GM18868 (cell line): ENCODE measurements around the gene RERE.

ENCODE experiments used
- ATAC-seq: cut with Tn5 transposase; IDR thresholded peaks from one replicate; pipeline ENCODE4 v1.9.1; 2021; ENCODE audit warnings: mild to moderate bottlenecking, moderate library complexity; ENCODE audit not compliant: unreplicated experiment

The RERE gene

DNA sequence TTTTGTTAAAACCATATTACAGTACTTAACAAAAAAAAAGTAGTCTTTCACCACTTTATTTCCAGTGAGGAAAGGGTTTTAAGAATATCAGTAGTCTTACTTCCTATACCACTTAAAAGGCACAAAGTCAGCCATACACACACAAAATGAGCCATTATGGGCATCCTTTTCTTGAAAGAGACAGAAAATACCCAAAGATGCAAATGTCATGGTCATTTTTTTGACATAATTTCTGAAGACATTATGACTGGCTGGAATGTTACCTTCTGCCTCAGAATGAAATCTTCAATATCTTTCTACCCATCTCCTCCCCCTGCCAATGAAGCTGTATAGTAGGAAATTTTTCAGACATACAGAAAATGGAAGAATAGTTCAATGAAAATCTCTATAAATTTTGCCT is 261.9 kb downstream of the RERE start:
- no peak for ATAC-seq

DNA sequence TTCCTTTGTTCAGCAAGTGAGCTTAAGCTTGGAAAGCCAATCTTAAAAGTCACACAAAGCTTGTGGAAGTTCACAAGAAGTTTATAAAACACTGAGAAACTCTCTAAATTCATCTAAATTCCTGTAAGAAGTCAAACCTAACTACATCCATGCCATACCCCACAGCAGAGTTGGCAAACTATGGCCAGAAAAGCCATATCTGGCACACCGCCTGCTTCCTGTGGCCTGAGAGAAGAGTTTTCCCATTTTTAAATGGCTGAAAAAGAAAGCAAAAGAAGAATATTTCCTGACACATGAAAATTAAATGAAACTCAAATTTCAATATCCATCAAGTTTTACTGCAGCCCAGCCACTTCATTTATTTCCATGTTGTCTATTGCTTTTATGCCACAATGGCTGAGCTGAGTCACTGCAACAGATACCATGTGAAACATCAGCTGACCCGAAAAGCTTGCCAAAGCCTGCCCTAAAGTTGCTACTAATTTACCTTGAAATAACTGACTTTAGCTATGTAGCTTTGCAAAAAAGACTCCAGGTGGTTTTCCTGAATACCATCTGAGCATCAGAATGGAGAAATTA is 262.4 kb downstream of the RERE start:
- ATAC-seq: no peak

DNA sequence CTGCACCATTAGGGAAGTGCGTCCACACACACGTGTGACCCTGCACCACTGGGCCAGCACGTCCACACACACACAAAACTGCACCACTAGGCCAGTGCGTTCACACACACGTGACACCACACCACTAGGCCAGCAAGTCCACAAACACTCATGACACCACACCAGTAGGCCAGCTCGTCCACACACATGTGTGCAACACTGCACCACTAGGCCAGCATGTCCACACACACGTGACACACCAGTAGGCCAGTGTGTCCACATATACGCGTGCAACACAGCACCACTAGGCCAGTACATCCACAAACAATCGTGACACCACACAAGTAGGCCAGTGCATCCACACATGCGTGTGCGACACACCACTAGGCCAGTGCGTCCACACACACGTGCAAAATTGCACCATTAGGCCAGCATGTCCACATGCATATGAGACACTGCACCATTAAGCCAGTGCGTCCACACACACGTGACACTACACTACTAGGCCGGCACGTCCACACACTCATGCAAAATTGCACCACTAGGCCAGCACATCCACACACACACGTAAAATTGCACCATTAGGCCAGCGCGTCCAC is 264.5 kb downstream of the RERE start:
- ATAC-seq: no peak

DNA sequence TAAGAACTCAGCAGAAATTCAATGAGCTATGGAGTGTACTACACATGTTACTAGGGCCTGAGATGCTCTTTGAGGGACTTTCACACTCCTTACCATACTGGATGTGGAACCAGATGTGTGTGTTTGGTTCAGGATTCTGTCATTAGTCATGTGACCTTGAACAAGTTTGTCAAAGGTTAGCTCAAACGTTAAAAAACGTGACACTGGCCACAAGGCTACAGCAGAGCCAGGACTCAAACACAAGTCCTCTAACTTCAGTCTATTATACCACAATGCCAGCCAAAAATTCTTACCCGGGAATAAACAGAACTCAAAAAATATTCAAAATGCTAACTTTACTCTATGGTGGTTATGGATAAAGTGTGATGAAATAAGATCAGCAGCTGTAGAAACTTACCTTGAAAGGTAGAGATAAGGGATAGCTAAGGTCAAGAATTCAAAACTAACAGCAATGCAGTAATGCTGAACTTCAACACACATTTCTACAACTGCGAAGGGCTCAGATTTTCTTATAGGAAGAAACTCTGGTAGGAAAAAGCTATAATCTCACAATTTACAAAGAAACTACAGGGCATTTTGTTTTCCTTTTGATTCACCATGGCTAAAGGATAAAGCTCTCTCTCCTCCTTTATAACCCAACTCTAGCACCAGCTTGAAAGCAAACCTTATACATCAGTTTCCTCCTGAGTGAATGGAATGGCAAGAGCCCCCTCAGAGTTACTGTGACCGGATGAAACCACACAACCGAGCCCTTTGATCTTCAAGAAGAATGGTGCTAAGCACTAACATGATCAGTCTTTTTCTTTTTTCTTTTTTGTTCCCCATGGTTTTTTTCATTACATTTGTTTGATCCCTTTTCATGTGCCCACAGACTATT is 265.6 kb downstream of the RERE start:
- ATAC-seq: no peak

DNA sequence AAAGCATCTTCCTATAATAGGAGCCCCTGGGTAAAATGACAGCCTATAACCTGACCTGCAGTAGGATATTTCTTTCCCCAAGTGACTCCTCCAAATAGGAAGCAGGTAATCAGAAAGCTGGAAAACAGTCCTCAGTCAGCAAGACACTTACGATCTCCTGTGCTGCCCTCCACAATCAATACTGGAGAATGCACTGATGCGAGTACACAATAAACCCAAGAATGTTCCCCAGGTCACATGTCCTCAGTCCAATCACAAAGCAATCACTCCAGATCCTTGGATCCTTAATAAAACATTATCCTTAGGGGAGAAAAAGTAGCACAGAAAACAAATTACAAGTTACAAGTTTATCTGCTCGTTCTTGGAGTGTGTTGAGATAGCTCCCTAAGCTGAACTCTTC is 266.4 kb downstream of the RERE start:
- no peak for ATAC-seq

DNA sequence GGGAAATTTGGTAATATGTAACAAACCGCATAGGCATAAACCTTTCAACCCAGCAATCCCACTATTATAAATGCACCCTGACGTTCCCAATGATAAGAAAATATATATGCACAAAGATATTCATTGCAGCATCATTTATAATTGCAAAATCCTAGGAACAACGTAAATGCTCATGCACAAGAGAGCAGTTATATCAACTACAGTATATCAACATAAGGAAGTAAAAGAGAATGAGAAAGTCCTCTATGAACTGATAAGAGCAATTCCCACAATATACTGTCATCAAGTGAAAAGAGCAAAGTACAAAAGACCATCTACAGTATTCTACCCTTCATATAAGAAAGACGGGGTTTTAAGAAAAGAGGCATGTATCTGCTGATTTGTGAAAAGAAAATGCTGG is 269.6 kb downstream of the RERE start:
- ATAC-seq: no peak

DNA sequence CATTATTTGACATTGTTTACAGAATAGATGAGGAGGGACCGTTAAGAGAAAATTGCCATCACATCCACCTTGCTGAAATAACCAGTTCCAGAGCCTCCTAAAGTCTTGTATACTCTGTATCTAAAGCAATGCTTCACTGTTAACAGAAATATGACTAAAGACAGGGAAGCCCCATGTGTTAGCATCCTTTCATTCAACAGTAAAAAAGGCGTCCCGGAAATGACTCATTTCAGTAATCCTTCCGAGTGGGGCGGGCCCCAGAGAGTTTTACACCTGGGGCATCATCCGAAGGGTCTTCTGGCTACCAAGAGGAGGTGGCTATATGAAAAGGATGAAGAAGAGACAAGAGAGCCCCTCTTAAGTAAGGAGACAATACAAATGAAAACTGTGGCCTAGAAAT is 272.4 kb downstream of the RERE start:
- no peak for ATAC-seq

DNA sequence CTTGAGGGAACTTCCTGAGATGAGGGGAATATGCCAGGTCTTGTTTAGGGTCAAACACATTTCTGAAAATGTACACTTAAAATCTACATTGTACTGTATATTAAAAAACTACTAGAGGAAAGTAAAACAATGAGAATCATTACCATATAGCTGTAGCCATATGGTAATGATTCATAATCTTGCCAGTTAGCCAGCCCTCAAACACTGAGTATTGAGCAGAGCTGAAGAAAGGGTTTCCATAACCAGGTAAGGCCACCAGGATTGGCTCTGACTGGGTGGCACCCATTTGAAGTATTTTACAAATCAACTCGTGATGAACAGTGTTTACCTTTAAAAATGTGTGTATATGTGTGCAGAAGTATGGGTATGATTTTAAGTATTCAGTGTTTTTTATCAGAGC is 272.8 kb downstream of the RERE start:
- ATAC-seq: no peak

DNA sequence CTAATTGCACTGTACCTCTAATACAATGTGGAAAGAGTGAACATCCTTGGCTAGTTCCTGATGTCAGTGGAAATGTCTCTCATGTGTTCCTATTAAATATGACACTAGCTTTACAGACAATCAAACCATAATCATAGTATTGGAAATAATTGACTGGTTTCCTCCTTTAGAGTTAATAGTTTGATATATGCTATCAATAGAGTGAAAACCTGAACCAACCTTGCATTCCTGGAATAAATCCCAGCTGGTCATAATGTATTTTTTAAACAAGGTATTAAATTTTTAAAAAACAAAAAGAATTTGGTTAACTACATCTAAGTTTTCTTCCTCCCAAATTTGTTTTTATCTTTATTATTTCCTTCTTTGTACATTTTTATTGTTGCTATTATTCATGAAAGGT is 273.5 kb downstream of the RERE start:
- ATAC-seq: no peak

DNA sequence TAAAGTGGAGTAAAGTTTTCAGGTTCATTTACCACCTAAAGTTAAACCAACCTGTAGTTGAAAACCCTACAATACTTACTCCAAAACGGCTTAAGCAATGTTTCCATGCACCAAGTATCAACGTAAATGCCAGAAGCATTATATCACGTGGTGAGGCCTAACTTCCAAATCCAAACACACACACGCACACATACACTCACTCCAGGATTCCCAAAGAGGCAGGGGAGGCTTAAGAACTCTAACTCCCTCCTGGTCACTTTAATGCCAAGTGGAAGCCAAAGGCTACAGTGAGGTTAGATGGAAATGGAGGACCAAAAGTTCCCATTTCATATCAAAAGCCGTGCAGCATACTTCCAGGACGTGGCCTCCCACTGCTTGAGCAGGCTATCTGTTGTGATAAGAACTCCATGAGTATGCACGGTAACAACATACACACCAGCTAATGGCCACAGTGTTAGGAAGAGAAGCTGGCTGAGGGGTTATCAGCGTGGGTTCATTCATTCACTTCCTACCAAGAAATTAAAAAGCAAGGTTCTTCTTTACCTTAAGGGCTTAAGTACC is 275.4 kb downstream of the RERE start:
- ATAC-seq: no peak

DNA sequence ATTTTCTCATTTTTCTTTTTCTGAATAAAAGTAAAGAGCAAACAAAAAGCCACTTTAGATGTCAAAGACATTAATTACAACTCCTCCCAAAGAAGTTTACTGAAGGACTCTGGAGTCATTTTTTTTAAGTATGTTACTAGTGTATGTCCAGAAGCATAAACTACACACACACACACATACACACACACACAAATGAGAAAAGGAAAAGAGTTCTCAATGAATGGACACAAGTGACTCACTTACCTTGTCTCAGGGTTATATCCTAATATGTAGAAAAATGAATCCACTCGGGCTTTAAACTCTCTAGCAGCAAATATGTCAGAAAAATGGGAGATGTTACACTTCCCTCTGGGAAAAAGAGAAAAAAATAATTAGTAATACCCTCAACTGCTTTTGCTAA is 276.5 kb downstream of the RERE start:
- ATAC-seq: no peak

DNA sequence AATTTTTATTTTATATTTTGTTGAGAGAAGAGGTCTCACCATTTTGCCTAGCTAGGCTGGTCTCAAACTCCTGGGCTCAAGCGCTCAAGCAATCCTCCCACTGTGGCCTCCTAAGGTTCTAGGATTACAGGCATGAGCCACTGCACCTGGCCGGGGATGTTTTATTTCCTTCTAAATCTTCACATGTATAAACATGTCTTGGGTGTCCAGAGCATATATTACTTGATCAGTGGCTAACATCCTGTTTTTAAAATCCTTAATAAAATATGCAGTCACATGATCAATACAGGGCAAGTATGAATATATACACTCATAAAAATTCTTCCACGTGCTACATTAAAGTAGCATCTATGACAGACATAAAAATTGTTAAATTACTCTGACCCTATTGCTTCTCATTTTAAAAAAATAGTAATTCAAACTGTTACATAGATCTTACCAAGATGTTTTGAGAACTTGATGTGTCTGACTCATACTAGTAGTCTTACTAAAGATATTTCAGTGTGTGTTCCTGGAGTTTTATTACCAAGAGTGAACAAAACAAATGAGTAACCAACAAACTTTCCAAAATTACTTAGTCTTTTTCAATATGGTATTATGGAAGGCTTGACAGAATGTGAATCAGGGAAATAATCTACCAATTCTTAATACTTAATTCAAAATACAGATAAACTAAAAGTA is 277.0 kb downstream of the RERE start:
- no peak for ATAC-seq

DNA sequence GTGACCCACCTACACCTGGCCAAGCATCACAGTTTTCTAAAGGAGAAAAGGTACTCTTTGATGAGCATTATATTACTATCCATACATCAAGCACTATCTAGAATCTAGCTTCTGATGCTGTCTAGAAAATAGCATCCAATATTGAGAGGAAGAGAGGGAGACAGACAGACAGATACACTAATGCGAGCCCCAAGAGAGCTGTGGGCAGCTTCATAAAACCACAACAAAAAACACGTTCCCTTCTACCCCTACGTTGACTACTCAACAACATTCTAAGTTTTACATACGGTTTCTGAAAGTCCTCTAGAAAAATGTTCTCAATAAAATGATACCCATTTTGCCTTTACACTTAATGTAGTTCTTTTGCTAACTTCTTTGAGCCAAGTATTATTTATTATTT is 277.8 kb downstream of the RERE start:
- no peak for ATAC-seq

DNA sequence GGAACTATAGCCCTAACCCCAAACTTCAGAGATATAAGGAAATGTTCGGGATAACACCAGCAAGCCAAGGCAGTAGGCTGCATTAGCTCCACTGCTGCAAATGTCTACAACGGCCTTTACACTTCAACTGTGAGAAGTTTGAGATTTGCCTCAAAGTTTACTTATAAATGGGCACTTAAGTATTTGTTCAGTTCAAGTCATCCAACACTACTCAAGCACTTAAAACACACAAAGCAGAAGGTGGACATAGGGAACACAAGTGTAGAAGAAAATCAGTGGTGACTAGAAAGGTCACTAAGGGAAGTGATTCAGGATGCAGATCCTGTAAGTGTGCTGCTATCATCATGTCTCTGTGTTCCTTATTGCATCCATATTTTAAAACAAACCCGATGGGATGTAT is 278.9 kb downstream of the RERE start:
- ATAC-seq: no peak

DNA sequence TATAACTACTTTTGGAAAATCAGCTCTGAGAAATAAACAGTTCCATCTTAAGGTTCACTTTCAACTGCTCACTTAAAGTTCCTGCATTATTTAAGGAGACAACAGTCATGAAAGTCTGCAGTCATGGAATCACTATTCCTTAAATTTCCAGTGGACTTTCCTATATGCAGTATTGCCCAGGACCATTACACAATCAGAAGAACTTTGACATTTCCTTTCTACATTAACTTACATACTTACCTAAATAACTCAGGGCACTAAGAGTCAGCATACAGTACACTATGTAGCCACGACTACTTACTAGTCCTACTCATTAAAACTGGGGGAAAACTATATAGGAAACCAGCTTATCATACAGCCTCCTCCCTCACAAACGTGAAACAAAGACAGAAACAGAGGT is 279.4 kb downstream of the RERE start:
- ATAC-seq: no peak

DNA sequence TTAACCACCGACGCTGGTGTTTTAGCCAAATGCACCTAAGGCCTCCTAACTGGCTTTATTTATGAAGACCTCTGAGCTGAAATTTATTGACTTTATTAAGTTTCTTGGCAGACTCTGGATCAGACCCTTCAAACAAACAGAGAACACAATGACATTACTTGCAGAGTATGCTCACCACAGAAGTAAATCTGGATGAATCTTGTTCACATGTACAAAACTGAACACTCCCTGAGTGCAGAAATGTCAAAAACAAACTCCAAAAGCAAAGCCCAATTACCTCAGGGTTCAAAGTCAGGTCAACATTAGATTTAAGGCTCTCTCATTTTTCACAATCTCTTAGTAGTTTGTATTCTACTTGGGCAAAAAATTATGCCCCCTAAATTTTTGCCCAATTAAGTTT is 280.9 kb downstream of the RERE start:
- ATAC-seq: no peak

DNA sequence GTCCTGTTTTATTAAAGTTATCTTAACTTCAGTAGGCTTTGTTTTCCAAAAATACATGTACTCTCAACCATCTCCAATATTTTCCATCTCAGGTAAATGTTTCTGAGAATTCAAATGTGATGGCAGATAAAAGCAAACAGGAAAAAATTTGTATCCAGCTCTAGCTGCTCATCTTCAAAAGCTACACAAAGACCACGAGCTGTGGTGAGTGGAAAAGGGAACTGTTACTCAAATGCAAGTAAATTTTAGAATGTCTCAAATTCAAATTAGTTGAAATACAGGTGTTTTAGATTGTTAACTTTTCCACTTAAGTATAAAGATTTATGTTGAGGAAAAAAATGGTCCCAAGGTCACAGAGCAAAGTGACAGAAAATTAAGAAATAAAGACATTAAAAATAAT is 283.5 kb downstream of the RERE start:
- no peak for ATAC-seq

DNA sequence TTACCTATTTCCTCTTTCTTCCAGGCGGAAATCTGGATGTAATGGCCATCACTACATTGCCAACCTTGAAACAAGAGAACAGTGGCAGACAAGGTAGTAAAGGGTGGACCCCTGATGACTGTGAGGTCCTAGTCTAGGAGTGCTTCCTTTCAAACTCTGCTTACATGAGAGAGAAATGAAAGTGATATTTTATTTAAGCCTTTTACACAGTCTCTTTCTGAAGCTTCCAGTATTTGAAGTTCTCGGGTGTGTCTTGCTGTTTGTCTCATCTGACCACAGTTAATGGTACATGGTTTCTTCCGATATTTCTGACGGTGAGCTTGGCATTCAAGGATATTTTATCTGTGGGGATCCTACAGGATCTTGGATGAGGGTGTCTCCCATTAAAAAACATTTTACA is 284.3 kb downstream of the RERE start:
- ATAC-seq: peak; percentile 48

DNA sequence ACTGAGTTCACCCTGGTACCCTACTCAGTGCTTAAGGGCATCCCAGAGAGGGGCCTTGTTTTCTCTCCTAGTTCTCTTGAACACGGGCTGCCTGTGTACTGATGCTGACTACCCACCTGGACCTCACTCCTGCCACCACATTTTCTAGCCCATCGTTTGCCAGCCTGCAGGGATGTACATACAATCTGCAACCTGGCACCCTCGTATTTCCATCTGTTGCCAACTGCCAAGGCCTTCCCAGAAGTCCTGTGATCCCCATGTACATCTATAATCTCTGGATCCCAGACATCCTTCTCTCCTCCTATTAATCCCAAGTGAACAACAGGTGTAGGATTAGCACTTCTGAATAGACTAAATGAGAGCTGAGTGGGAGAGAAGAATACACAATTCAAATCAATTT is 287.5 kb downstream of the RERE start:
- no peak for ATAC-seq

DNA sequence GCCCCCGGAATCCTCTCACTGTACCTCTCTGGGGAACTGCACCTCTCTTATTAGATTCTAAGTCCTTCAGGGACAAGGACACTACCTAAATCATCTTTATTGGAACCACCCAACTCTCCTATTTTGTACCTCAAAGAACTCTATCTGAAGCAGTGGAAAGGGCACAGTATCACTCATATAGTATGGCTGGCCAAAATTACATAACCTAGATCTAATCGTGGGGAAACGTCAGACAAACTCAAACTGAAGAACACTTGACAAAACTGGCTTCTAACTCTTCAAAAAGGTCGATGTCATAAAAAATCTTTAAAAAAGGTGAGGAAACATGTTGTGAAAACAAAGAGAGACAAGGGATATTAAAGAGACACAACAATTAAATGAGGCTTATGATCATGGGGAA is 289.5 kb downstream of the RERE start:
- ATAC-seq: no peak

DNA sequence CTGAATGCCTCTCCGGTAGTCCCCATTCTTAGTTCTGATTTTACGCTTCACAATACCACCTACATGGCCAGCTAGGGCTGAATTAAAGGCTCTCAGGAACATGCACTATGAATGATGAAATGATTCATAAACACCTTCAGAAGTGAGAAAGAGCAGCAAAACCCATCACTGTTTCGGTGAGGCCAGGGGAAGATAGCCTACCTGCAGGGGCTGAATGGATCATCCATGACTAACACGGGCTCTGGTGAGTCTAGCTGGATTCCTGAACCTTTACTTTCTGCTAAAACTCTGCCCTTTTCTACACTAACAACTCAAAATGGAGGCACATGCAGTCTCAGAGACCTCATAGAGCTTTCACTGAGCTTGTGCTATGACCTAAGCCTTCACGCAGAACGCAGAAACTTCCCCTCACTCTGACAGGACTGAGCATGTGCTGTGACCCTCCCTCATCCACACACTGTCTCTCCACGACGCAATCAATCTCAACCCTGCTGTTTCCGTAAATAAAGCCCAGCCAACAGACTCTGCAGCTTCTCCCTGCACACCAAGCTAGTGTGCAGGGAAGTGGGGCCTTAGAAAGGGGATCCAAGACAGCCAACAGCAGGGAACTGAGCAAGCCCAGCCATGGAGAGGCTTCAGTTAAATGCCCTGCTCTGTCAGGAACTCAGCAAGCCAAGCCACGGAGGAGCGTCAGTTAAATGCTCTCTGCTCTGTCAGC is 291.7 kb downstream of the RERE start:
- ATAC-seq: peak; percentile 73
